HCT116 (cell line): ENCODE results near the gene USP17L18. TPM values are rescaled to one million over a fixed set of nuclear protein-coding genes. Genes with fewer than 3 reads are reported as not detected.
"Not testable (repeated sequence)": the region's sequence is repeated elsewhere in the genome, so short reads cannot be mapped to it uniquely, and the experiment has no call there.

ENCODE experiments used
- ATAC-seq: fragments of 200-7000 bp; cut with Tn5 transposase; 2 replicates; pipeline ENCODE4 v1.9.1; 2020; ENCODE audit warnings: mild to moderate bottlenecking, moderate library complexity
- BruUV-seq: library from RNA; stranded (reverse); fragments of 400-500 nt; replicated peaks from 2 replicates; lab custom pipeline; 2021; lab: Mats Ljungman, UMichigan
- CTCF ChIA-PET: fragments of 300-600 bp; sonication (Branson Sonifier 250); formaldehyde crosslinking; loops from one replicate; lab custom pipeline; 2021; ENCODE audit warnings: antibody characterized with exemption; lab: Charles Lee
- POLR2A ChIA-PET: fragments of 300-600, 350-600 bp; sonication (Branson Sonifier 250); formaldehyde crosslinking; loops from one replicate; lab custom pipeline; 2021; ENCODE audit warnings: antibody characterized with exemption; lab: Charles Lee
- RAD21 ChIA-PET, 2 experiments: fragments of 300-600 bp; sonication (Branson Sonifier 250); formaldehyde crosslinking; loops; one replicate each; lab custom pipeline; 2023; ENCODE audit warnings: low total read pairs in 2 of 2; ENCODE audit not compliant: uncharacterized antibody in 2 of 2, unreplicated experiment in 2 of 2, low non-redundant PET in 1 of 2; lab: Charles Lee
- DNase-seq: peaks from one replicate; pipeline ENCODE4 v3.0.0-alpha.2; 2010; ENCODE audit warnings: low read depth, low spot score
- H2AFZ ChIP-seq: fragments of 200-600 bp; shearing (Covaris generic), sonication (generic); 2 replicates; pipeline ENCODE4 v1.6.1; 2017; ENCODE audit warnings: low read depth, mixed run types, mixed read lengths, antibody characterized with exemption, low read length; ENCODE audit not compliant: poor library complexity, severe bottlenecking
- H3K27ac ChIP-seq: 2 replicates; pipeline ENCODE4 v1.5.1; 2012; ENCODE audit warnings: low read depth, low read length
- H3K27me3 ChIP-seq: fragments of 200-600 bp; sonication (generic); 2 replicates; pipeline ENCODE4 v1.6.1; 2016; ENCODE audit warnings: mixed run types, low read length, mixed read lengths; ENCODE audit not compliant: insufficient read depth
- H3K36me3 ChIP-seq, 2 experiments: fragments of 200-500 bp in 1 of 2; fragments of 200-600 bp in 1 of 2; sonication (Bioruptor generic) in 1 of 2; sonication (generic) in 1 of 2; 2 replicates each; pipeline versions ENCODE4 v1.5.1 to v1.6.1; 2014 to 2016; ENCODE audit warnings: low read length in 2 of 2, inconsistent platforms in 1 of 2, mixed read lengths in 1 of 2, mixed run types in 1 of 2; ENCODE audit not compliant: insufficient read depth in 2 of 2, control insufficient read depth in 1 of 2
- H3K4me1 ChIP-seq, 2 experiments: fragments of 200-600 bp in 1 of 2; sonication (generic) in 1 of 2; 2 replicates each; pipeline versions ENCODE4 v1.5.1 to v1.6.1; 2012 to 2017; ENCODE audit warnings: low read length in 2 of 2, inconsistent platforms in 1 of 2, mild to moderate bottlenecking in 1 of 2, mixed read lengths in 1 of 2, mixed run types in 1 of 2, moderate library complexity in 1 of 2; ENCODE audit not compliant: insufficient read depth in 2 of 2, control insufficient read depth in 1 of 2
- H3K4me2 ChIP-seq: fragments of 200-600 bp; sonication (generic); 2 replicates; pipeline ENCODE4 v1.6.1; 2017; ENCODE audit warnings: mixed run types, low read length, mixed read lengths
- H3K4me3 ChIP-seq, 2 experiments: fragments of 200-600 bp in 1 of 2; sonication (generic) in 1 of 2; replicated peaks in 1 of 2; 2 replicates each; pipeline ENCODE4 v1.5.1; 2011 to 2016; ENCODE audit warnings: low read length in 2 of 2, control low read depth in 1 of 2, low read depth in 1 of 2, mild to moderate bottlenecking in 1 of 2, mixed read lengths in 1 of 2, mixed run types in 1 of 2
- H3K79me2 ChIP-seq: fragments of 200-600 bp; sonication (generic); 2 replicates; pipeline ENCODE4 v1.6.1; 2017; ENCODE audit warnings: mild to moderate bottlenecking, mixed run types, low read length, moderate library complexity, mixed read lengths; ENCODE audit not compliant: insufficient read depth
- H3K9ac ChIP-seq: fragments of 200-600 bp; sonication (generic); 2 replicates; pipeline ENCODE4 v1.6.1; 2016; ENCODE audit warnings: low read length, mixed read lengths
- H3K9me2 ChIP-seq: fragments of 200-600 bp; sonication (generic), shearing (Covaris generic); 2 replicates; pipeline ENCODE4 v1.6.1; 2017; ENCODE audit warnings: mixed run types, mild to moderate bottlenecking, moderate library complexity; ENCODE audit not compliant: insufficient read depth
- H3K9me3 ChIP-seq, 2 experiments: fragments of 200-500 bp in 1 of 2; fragments of 200-600 bp in 1 of 2; sonication (Bioruptor generic) in 1 of 2; sonication (generic) in 1 of 2; 2 replicates each; pipeline ENCODE4 v1.6.1; 2014 to 2017; ENCODE audit warnings: low read length in 2 of 2, mixed read lengths in 2 of 2, inconsistent platforms in 1 of 2, low read depth in 1 of 2, mild to moderate bottlenecking in 1 of 2, mixed run types in 1 of 2, moderate library complexity in 1 of 2; ENCODE audit not compliant: control insufficient read depth in 1 of 2, insufficient read depth in 1 of 2
- H4K20me1 ChIP-seq: fragments of 200-600 bp; sonication (generic), shearing (Covaris generic); 2 replicates; pipeline ENCODE4 v1.6.1; 2017; ENCODE audit warnings: mixed run types, mild to moderate bottlenecking, moderate library complexity; ENCODE audit not compliant: insufficient read depth
- intact Hi-C: fragments of 100-400 bp; cut with micrococcal nuclease; formaldehyde crosslinking; loops from 2 replicates; pipeline ENCODE4 v1.10.0; 2022
- total RNA-seq: library from RNA; stranded (reverse); gene quantifications from one replicate; pipeline ENCODE4 v1.2.1, GENCODE V29; 2021; ENCODE audit not compliant: unreplicated experiment

Gene USP17L18
- total RNA-seq, 1 experiment from 2014 or later, result not detected

DNA sequence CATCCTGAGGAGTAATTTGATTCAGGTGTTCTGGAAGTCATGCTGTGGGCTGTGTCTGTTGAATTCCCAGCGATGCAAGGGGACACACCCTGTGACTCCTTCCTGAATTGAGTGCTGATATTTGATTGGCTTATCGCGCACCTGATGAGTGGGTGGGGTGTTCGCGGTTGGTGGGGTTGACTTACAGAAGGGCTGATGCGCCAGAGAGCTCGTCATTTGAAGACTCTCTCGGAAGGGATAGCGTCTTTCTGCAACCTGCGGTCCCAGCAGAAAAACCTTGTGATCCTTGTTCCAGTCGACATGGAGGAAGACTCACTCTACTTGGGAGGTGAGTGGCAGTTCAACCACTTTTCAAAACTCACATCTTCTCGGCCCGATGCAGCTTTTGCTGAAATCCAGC is 14.1 kb downstream of the USP17L18 start, which contains the start of gene USP17L21:
Gene USP17L21 (plus strand): TSS at position 301 of the 400 bp plus-strand sequence. CDS start 0 bp downstream, at position 301.
- H3K4me1 ChIP-seq, H3K36me3 ChIP-seq, H3K9me3 ChIP-seq, BruUV-seq, POLR2A ChIA-PET, H3K4me3 ChIP-seq, H4K20me1 ChIP-seq, DNase-seq, H3K27me3 ChIP-seq, H3K27ac ChIP-seq, H3K9me2 ChIP-seq, H2AFZ ChIP-seq, H3K9ac ChIP-seq, H3K4me2 ChIP-seq, ATAC-seq, RAD21 ChIA-PET, CTCF ChIA-PET, H3K79me2 ChIP-seq, intact Hi-C loops: not testable (repeated sequence)

- DNase-seq, RAD21 ChIA-PET, H3K9me2 ChIP-seq, H3K79me2 ChIP-seq, intact Hi-C loops, H3K4me3 ChIP-seq, BruUV-seq, CTCF ChIA-PET, H3K27me3 ChIP-seq, ATAC-seq, H3K9me3 ChIP-seq, H3K4me1 ChIP-seq, POLR2A ChIA-PET, H4K20me1 ChIP-seq, H2AFZ ChIP-seq, H3K36me3 ChIP-seq, H3K4me2 ChIP-seq, H3K27ac ChIP-seq, H3K9ac ChIP-seq: not testable (repeated sequence)
Observed at GRCh38 chr4:9267319-9267718, 18.9 kb downstream of the USP17L18 start, which contains the start of gene USP17L22. Gene USP17L22 (plus strand): TSS chr4:9267619. CDS start chr4:9267619, 0 bp downstream.

GRCh38 chr4:9271719-9272118 is 23.3 kb downstream of the USP17L18 start:
- BruUV-seq, H3K4me1 ChIP-seq, H3K9me2 ChIP-seq, H3K79me2 ChIP-seq, DNase-seq, RAD21 ChIA-PET, H3K4me3 ChIP-seq, H3K27me3 ChIP-seq, intact Hi-C loops, POLR2A ChIA-PET, H2AFZ ChIP-seq, H3K36me3 ChIP-seq, H3K4me2 ChIP-seq, H3K27ac ChIP-seq, H3K9ac ChIP-seq, CTCF ChIA-PET, ATAC-seq, H4K20me1 ChIP-seq, H3K9me3 ChIP-seq: not testable (repeated sequence)

Other genes with a start within 250 kb of the USP17L18 start
- not detected for gene FAM90A26, start 78.2 kb upstream of the USP17L18 start, total RNA-seq
- gene USP17L10, start 38.0 kb upstream of the USP17L18 start, total RNA-seq, result not detected
- gene USP17L11, start 33.2 kb upstream of the USP17L18 start, total RNA-seq, result 0.15 TPM
- not detected for gene USP17L12, start 28.5 kb upstream of the USP17L18 start, total RNA-seq
- not detected for gene USP17L13, start 23.7 kb upstream of the USP17L18 start, total RNA-seq
- not detected for gene USP17L15, start 14.2 kb upstream of the USP17L18 start, total RNA-seq
- not detected for gene USP17L17, start 4.8 kb upstream of the USP17L18 start, total RNA-seq
- gene USP17L19, start 4.7 kb downstream of the USP17L18 start, total RNA-seq, result not detected
- gene USP17L20, start 9.5 kb downstream of the USP17L18 start, total RNA-seq, result 0.15 TPM
- gene USP17L21, start 14.2 kb downstream of the USP17L18 start, total RNA-seq, result not detected
- gene USP17L22, start 19.0 kb downstream of the USP17L18 start, total RNA-seq, result not detected
- not detected for gene USP17L24, start 76.5 kb downstream of the USP17L18 start, total RNA-seq
- not detected for gene USP17L25, start 81.3 kb downstream of the USP17L18 start, total RNA-seq
- not detected for gene USP17L26, start 86.0 kb downstream of the USP17L18 start, total RNA-seq
- gene USP17L5, start 90.8 kb downstream of the USP17L18 start, total RNA-seq, result not detected
- not detected for gene USP17L27, start 95.5 kb downstream of the USP17L18 start, total RNA-seq
- not detected for gene USP17L28, start 100.3 kb downstream of the USP17L18 start, total RNA-seq
- not detected for gene USP17L29, start 105.0 kb downstream of the USP17L18 start, total RNA-seq
- not detected for gene USP17L30, start 114.5 kb downstream of the USP17L18 start, total RNA-seq
- not detected for gene DEFB131A, start 195.8 kb downstream of the USP17L18 start, total RNA-seq